ENCODE data around the gene RAD51B.

DNA sequence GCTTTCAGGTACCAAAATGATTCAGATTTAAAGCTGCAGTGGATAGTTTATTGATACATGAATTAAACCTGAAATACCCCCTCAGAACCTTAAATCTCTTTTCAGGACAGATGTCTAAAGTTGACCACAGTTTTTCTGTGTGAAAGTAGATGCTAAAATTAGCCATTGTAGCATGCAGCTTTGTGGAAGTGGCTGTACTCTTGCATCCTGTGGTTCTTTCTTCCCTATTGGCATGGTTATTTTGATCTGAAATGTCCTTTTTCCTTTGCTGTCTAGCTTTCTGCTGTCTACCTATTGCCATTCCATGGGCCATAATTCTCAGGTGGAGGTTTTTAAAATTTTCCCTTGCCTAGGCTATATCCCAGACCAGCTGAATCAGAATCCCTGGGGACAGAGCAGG is 517.7 kb downstream of the RAD51B start:
- TF ChIP-seq YY1 (IDR thresholded peaks at IDR 0.05; ENCODE audit: insufficient read depth, insufficient read length): no peak
- no peak for TF ChIP-seq SUZ12 (IDR thresholded peaks at IDR 0.05; ENCODE audit: extremely low read depth, insufficient read depth, insufficient read length)
